Measurements from ENCODE around the gene AGXT. TPM values are rescaled to one million over a fixed set of nuclear protein-coding genes. Genes with fewer than 3 reads are reported as not detected.

The AGXT gene
- total RNA-seq, 1 experiment from 2014 or later: 0.34 TPM

GRCh38 chr2:240906141-240906910, 37.7 kb downstream of the AGXT start, which contains the start of gene CROCC2:
Gene CROCC2, plus strand, starts transcription at chr2:240906336. Its CDS starts 178 bp downstream, at chr2:240906514.
- H3K36me3 ChIP-seq (ENCODE audit: control insufficient read depth in 1 of 2, insufficient read depth in 2 of 2, low read length in 2 of 2): no peaks in the 10 kb centered on the region
- ATAC-seq: 0 out of 2 replicates have a peak, but pooled peaks have one; percentile 20
- TF ChIP-seq ZFX (IDR thresholded peaks at IDR 0.05) (no peak), SIN3A (IDR thresholded peaks at IDR 0.05; ENCODE audit: low read depth) (no peak), POLR2A (IDR thresholded peaks at IDR 0.05; ENCODE audit: borderline replicate concordance, extremely low read depth, insufficient read depth, insufficient read length) (no peak), YY1 (IDR thresholded peaks at IDR 0.05; ENCODE audit: extremely low read depth, insufficient replicate concordance, low read depth, low read length) (no peak)

GRCh38 chr2:240906911-240907590, 38.4 kb downstream of the AGXT start:
- POLR2A ChIA-PET: no interaction called here
- Histone ChIP-seq H3K9me2 (ENCODE audit: insufficient read depth) (no peaks in the 10 kb centered on the region), H2AFZ (ENCODE audit: low read depth, low read length, poor library complexity, severe bottlenecking) (no peak overlapping the region), H3K36me3 (ENCODE audit: control insufficient read depth in 1 of 2, insufficient read depth in 2 of 2, low read length in 2 of 2) (no peaks in the 10 kb centered on the region), H3K27ac (ENCODE audit: low read depth, low read length) (no peak overlapping the region), H3K4me2 (ENCODE audit: low read length) (no peak overlapping the region), H4K20me1 (ENCODE audit: insufficient read depth) (no peaks in the 10 kb centered on the region), H3K4me1 (ENCODE audit: control insufficient read depth in 1 of 2, insufficient read depth in 2 of 2, low read length in 2 of 2) (no peaks in the 10 kb centered on the region), H3K4me3 (replicated peaks in 1 of 2; ENCODE audit: low read depth in 1 of 2, low read length in 2 of 2) (no peak overlapping the region), H3K9ac (ENCODE audit: low read length) (no peak overlapping the region), H3K79me2 (ENCODE audit: insufficient read depth, low read length) (no peaks in the 10 kb centered on the region), H3K9me3 (ENCODE audit: control insufficient read depth in 1 of 2, insufficient read depth in 1 of 2, low read depth in 1 of 2, low read length in 2 of 2) (no peaks in the 10 kb centered on the region), H3K27me3 (ENCODE audit: insufficient read depth, low read length) (peaks cover 12% of the 10 kb centered on the region; the same call in 1 of the 2 replicates)
- RAD21 ChIA-PET (ENCODE audit: low non-redundant PET in 1 of 2, low total read pairs in 2 of 2, uncharacterized antibody in 2 of 2, unreplicated experiment in 2 of 2): no interaction called here
- ATAC-seq: no peak
- intact Hi-C loops (cut with micrococcal nuclease): no loop called here
- CTCF ChIA-PET: interaction anchor here (1.3 kb wide), 1 partner anchor 7 kb away, joined by 3 read pairs; no protein-coding TSS in a partner anchor
- BruUV-seq (replicated peaks): no TSS peak
- no peak for DNase-seq (ENCODE audit: low read depth, low spot score)
- TF ChIP-seq SP1 (IDR thresholded peaks at IDR 0.05; ENCODE audit: low read depth): no peak
- no peak for TF ChIP-seq ELF1 (IDR thresholded peaks at IDR 0.05; ENCODE audit: borderline replicate concordance, low read depth)
- no peak for TF ChIP-seq EZH2 (IDR thresholded peaks at IDR 0.05)
- no peak for TF ChIP-seq EZH2phosphoT487 (IDR thresholded peaks at IDR 0.05; ENCODE audit: borderline replicate concordance)
- TF ChIP-seq ZFX (IDR thresholded peaks at IDR 0.05): no peak
- TF ChIP-seq ATF3 (IDR thresholded peaks at IDR 0.05): no peak
- TF ChIP-seq YY1 (IDR thresholded peaks at IDR 0.05; ENCODE audit: extremely low read depth, insufficient replicate concordance, low read depth, low read length): no peak
- no peak for TF ChIP-seq CBX3 (IDR thresholded peaks at IDR 0.05; ENCODE audit: low read depth)
- TF ChIP-seq CTCF (IDR thresholded peaks at IDR 0.05 in 2 of 3, conservative IDR thresholded peaks at IDR 0.05 in 1 of 3; ENCODE audit: borderline replicate concordance in 1 of 3, insufficient read depth in 1 of 3, low read depth in 2 of 3, low read length in 2 of 3): no peak
- no peak for TF ChIP-seq JUND (IDR thresholded peaks at IDR 0.05)
- TF ChIP-seq MAX (IDR thresholded peaks at IDR 0.05): no peak
- no peak for TF ChIP-seq ZBTB33 (IDR thresholded peaks at IDR 0.05; ENCODE audit: extremely low read depth, insufficient replicate concordance, low read length)

More at GRCh38 chr2:240906141-240906910, 37.7 kb downstream of the AGXT start, which contains the start of gene CROCC2:
- BruUV-seq (replicated peaks): no TSS peak
- H3K4me1 ChIP-seq (ENCODE audit: control insufficient read depth in 1 of 2, insufficient read depth in 2 of 2, low read length in 2 of 2): no peaks in the 10 kb centered on the region
- no peak within 1 kb of the TSS for H3K27ac ChIP-seq (ENCODE audit: low read depth, low read length)
- H3K4me2 ChIP-seq (ENCODE audit: low read length): no peak within 1 kb of the TSS
- H4K20me1 ChIP-seq (ENCODE audit: insufficient read depth): no peaks in the 10 kb centered on the region
- ChIA-PET RAD21 (ENCODE audit: low non-redundant PET in 1 of 2, low total read pairs in 2 of 2, uncharacterized antibody in 2 of 2, unreplicated experiment in 2 of 2) (no interaction called here), CTCF (interaction anchor here (1.3 kb wide), 1 partner anchor 8 kb away, joined by 3 read pairs; no protein-coding TSS in a partner anchor), POLR2A (no interaction called here)
- intact Hi-C loops (cut with micrococcal nuclease): no loop called here
- H3K4me3 ChIP-seq (replicated peaks in 1 of 2; ENCODE audit: low read depth in 1 of 2, low read length in 2 of 2): no peak within 1 kb of the TSS
- H3K9ac ChIP-seq (ENCODE audit: low read length): no peak within 1 kb of the TSS
- H2AFZ ChIP-seq (ENCODE audit: low read depth, low read length, poor library complexity, severe bottlenecking): no peak within 1 kb of the TSS
- H3K9me2 ChIP-seq (ENCODE audit: insufficient read depth): no peaks in the 10 kb centered on the region
- peaks cover 12% of the 10 kb centered on the region; the same call in 1 of the 2 replicates for H3K27me3 ChIP-seq (ENCODE audit: insufficient read depth, low read length)
- H3K79me2 ChIP-seq (ENCODE audit: insufficient read depth, low read length): no peaks in the 10 kb centered on the region
- no peak for DNase-seq (ENCODE audit: low read depth, low spot score)
- H3K9me3 ChIP-seq (ENCODE audit: control insufficient read depth in 1 of 2, insufficient read depth in 1 of 2, low read depth in 1 of 2, low read length in 2 of 2): no peaks in the 10 kb centered on the region
